Measurements from ENCODE around the gene BCKDHB. TPM values are rescaled to one million over a fixed set of nuclear protein-coding genes. Genes with fewer than 3 reads are reported as not detected.

BCKDHB gene
- polyA plus RNA-seq, 1 donor (not counting 4 experiments of a cell fraction or from before 2014, with no cell fraction given) = 20.9 TPM

DNA sequence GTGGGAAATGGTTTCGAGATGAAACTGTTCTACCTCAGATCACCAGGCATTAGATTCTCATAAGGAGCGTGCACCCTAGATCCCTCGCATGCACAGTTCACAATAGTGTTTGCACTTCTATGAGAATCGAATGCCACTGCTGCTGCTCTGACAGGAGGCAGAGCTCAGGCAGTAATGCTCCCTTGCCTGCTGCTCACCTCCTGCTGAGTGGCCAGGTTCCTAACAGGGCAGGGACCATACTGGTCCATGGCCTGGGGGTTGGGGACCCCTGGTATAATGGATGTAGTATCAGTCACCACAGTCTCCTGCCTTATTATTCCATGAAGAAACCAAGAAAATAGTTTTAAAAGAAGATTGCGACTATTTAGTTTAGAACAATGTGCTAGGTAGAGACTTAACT lies 127.5 kb downstream of the BCKDHB start:
- Histone ChIP-seq H3K79me2 (ENCODE audit: control insufficient read depth, insufficient read depth, low read length) (no peaks in the 10 kb centered on the region), H4K20me1 (ENCODE audit: control insufficient read depth, extremely low read depth, insufficient read depth, low read length) (no peaks in the 10 kb centered on the region), H3K27me3 (ENCODE audit: control insufficient read depth, extremely low read depth, insufficient read depth, low read length) (no peaks in the 10 kb centered on the region), H3K4me1 (ENCODE audit: control insufficient read depth, extremely low read depth, insufficient read depth, low read length) (no peaks in the 10 kb centered on the region), H3K4me3 (ENCODE audit: control insufficient read depth in 2 of 3, extremely low read depth in 1 of 3, insufficient read depth in 2 of 3, low read depth in 1 of 3, low read length in 3 of 3) (no peak overlapping the region), H3K9ac (ENCODE audit: control insufficient read depth, extremely low read depth, insufficient read depth, low read length) (no peak overlapping the region), H3K27ac (ENCODE audit: control insufficient read depth, insufficient read depth, low read length) (no peak overlapping the region), H3K36me3 (ENCODE audit: control insufficient read depth in 2 of 2, extremely low read depth in 1 of 2, insufficient read depth in 2 of 2, low read length in 2 of 2) (no peaks in the 10 kb centered on the region), H2AFZ (ENCODE audit: control insufficient read depth, low read length) (no peak overlapping the region), H3K9me1 (ENCODE audit: control insufficient read depth, extremely low read depth, insufficient read depth, low read length) (no peaks in the 10 kb centered on the region), H3K9me3 (ENCODE audit: control insufficient read depth, low read depth, low read length) (no peaks in the 10 kb centered on the region), H3K4me2 (ENCODE audit: control insufficient read depth, extremely low read depth, insufficient read depth, low read depth, low read length) (no peak overlapping the region)
- DNase-seq (ENCODE audit: low read depth, low spot score) = no peak
- TF ChIP-seq EZH2 (IDR thresholded peaks at IDR 0.05; ENCODE audit: low read length) = no peak
- TF ChIP-seq, protein P1, sequence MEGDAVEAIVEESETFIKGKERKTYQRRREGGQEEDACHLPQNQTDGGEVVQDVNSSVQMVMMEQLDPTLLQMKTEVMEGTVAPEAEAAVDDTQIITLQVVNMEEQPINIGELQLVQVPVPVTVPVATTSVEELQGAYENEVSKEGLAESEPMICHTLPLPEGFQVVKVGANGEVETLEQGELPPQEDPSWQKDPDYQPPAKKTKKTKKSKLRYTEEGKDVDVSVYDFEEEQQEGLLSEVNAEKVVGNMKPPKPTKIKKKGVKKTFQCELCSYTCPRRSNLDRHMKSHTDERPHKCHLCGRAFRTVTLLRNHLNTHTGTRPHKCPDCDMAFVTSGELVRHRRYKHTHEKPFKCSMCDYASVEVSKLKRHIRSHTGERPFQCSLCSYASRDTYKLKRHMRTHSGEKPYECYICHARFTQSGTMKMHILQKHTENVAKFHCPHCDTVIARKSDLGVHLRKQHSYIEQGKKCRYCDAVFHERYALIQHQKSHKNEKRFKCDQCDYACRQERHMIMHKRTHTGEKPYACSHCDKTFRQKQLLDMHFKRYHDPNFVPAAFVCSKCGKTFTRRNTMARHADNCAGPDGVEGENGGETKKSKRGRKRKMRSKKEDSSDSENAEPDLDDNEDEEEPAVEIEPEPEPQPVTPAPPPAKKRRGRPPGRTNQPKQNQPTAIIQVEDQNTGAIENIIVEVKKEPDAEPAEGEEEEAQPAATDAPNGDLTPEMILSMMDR (optimal IDR thresholded peaks at IDR 0.05 in 1 of 3, IDR thresholded peaks at IDR 0.05 in 1 of 3, conservative IDR thresholded peaks at IDR 0.05 in 1 of 3; ENCODE audit: extremely low read depth in 1 of 3, insufficient read depth in 2 of 3, low read length in 3 of 3) = no peak
- dilution Hi-C loops (cut with MboI; ENCODE audit: extremely low pct_ligation_motif_present, low sequenced_read_pairs) = no loop called here
- FAIRE-seq = no peak

DNA sequence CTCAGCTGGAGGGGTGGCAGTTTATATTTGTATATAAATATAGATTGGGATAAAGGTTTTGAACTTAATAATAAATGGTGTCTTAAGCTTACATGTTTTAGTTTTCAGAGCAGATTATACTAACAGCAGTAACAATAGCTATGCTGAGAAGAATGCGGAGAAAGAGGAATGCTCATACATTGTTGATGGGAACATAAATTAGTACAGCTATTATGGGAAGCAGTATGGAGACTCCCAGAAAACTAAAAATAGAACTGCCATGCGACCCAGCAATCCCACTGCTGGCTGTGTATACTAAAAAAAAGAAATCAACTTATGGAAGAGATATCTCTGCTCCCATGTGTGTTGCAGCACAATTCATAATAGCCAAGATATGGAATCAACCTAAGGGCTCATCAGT lies 127.9 kb downstream of the BCKDHB start:
- Histone ChIP-seq H3K9me1 (ENCODE audit: control insufficient read depth, extremely low read depth, insufficient read depth, low read length) (no peaks in the 10 kb centered on the region), H3K79me2 (ENCODE audit: control insufficient read depth, insufficient read depth, low read length) (no peaks in the 10 kb centered on the region), H2AFZ (ENCODE audit: control insufficient read depth, low read length) (no peak overlapping the region), H3K4me1 (ENCODE audit: control insufficient read depth, extremely low read depth, insufficient read depth, low read length) (no peaks in the 10 kb centered on the region), H3K27me3 (ENCODE audit: control insufficient read depth, extremely low read depth, insufficient read depth, low read length) (no peaks in the 10 kb centered on the region), H3K9me3 (ENCODE audit: control insufficient read depth, low read depth, low read length) (no peaks in the 10 kb centered on the region), H3K27ac (ENCODE audit: control insufficient read depth, insufficient read depth, low read length) (no peak overlapping the region), H4K20me1 (ENCODE audit: control insufficient read depth, extremely low read depth, insufficient read depth, low read length) (no peaks in the 10 kb centered on the region), H3K36me3 (ENCODE audit: control insufficient read depth in 2 of 2, extremely low read depth in 1 of 2, insufficient read depth in 2 of 2, low read length in 2 of 2) (no peaks in the 10 kb centered on the region), H3K4me3 (ENCODE audit: control insufficient read depth in 2 of 3, extremely low read depth in 1 of 3, insufficient read depth in 2 of 3, low read depth in 1 of 3, low read length in 3 of 3) (no peak overlapping the region), H3K4me2 (ENCODE audit: control insufficient read depth, extremely low read depth, insufficient read depth, low read depth, low read length) (no peak overlapping the region), H3K9ac (ENCODE audit: control insufficient read depth, extremely low read depth, insufficient read depth, low read length) (no peak overlapping the region)
- FAIRE-seq = no peak
- dilution Hi-C loops (cut with MboI; ENCODE audit: extremely low pct_ligation_motif_present, low sequenced_read_pairs) = no loop called here
- TF ChIP-seq EZH2 (IDR thresholded peaks at IDR 0.05; ENCODE audit: low read length) = no peak
- TF ChIP-seq, protein P1 (optimal IDR thresholded peaks at IDR 0.05 in 1 of 3, IDR thresholded peaks at IDR 0.05 in 1 of 3, conservative IDR thresholded peaks at IDR 0.05 in 1 of 3; ENCODE audit: extremely low read depth in 1 of 3, insufficient read depth in 2 of 3, low read length in 3 of 3) = no peak
- no peak for DNase-seq (ENCODE audit: low read depth, low spot score)
